BE2C (cell line): Measurements from ENCODE around the gene ARHGDIA.
A peak's percentile ranks its signal among the peaks of the same experiment; 100 is the strongest.

Experiments
- DNase-seq: peaks from one replicate; pipeline ENCODE4 v3.0.0-alpha.2; 2020
- H3K27me3 ChIP-seq: fragments of 250-450 bp; sonication (Bioruptor Pico); 2 replicates; pipeline ENCODE4 v1.5.1; 2020; ENCODE audit warnings: mild to moderate bottlenecking
- H3K36me3 ChIP-seq: fragments of 250-450 bp; sonication (Bioruptor Pico); 2 replicates; pipeline ENCODE4 v1.5.1; 2020; ENCODE audit warnings: mild to moderate bottlenecking
- H3K4me1 ChIP-seq: fragments of 250-450 bp; sonication (Bioruptor Pico); 2 replicates; pipeline ENCODE4 v1.5.1; 2020
- H3K4me3 ChIP-seq: 2 replicates; pipeline ENCODE4 v1.5.1; 2011; ENCODE audit warnings: low read depth, low read length
- H3K9me3 ChIP-seq: fragments of 250-450 bp; sonication (Bioruptor Pico); 2 replicates; pipeline ENCODE4 v1.5.1; 2020
- TF ChIP-seq, protein P1 (sequence below): IDR thresholded peaks from 2 replicates; pipeline ENCODE4 v1.5.1; 2012; ENCODE audit warnings: mild to moderate bottlenecking, low read depth, low read length

ARHGDIA gene

DNA sequence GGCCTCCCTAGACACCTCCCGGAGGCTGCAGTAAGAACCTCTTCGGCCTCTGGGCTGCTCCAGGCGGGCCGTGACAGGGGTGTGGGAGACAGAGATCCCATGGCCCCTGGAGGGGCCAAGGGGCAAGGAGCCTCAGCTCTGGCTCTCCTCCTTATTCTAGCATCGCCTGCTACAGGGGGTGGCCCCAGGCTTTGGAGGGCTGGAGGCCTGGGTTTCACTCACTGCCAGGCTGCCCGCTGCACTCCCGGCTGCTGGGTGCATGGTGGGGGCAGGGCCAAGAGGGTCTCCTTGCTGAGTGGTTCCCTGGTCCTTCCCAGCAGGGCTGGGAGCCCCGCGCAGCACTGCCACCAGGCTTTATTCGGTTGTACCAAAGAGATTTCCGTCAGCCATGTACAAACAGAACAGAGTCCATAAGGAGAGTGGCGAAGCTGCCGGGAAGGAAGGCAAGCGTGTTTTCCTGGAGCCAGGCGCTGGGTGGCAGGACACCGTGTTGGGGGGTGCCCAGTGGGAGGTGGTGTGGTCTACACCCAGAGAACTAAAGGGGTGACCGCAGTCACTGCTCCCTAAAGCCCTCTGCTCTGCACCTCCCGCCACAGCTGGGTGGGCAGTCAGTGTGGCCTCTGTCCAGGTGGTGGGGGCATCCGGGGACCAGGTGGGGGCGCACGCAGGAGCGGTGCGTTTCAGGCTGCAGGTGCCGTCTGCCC lies 32.9 kb upstream of the ARHGDIA start:
- TF ChIP-seq, protein P1, sequence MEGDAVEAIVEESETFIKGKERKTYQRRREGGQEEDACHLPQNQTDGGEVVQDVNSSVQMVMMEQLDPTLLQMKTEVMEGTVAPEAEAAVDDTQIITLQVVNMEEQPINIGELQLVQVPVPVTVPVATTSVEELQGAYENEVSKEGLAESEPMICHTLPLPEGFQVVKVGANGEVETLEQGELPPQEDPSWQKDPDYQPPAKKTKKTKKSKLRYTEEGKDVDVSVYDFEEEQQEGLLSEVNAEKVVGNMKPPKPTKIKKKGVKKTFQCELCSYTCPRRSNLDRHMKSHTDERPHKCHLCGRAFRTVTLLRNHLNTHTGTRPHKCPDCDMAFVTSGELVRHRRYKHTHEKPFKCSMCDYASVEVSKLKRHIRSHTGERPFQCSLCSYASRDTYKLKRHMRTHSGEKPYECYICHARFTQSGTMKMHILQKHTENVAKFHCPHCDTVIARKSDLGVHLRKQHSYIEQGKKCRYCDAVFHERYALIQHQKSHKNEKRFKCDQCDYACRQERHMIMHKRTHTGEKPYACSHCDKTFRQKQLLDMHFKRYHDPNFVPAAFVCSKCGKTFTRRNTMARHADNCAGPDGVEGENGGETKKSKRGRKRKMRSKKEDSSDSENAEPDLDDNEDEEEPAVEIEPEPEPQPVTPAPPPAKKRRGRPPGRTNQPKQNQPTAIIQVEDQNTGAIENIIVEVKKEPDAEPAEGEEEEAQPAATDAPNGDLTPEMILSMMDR: no peak
- H3K36me3 ChIP-seq: peaks cover 3% of the 10 kb centered on the region

DNA sequence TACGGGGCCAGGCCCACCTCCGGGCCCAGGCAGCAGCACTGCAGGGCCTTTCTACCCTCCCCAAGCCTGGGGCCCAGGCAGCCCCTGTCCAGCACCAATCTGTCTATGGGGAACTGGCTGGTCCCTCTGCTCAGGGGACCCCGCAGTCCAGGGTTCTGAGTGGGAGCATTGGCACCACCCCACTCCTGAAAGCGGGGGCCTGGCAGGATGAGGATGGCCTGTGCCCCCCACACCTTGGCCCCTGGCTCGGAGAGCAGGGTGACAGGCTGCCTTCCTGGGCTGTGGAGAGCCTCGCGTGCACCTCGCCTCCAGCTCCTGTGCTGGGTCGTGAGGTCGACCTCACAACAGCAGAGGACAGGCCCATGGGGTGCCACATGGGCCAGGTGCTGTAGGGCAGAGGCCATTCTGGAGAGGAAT lies 32.3 kb upstream of the ARHGDIA start:
- peaks cover 7% of the 10 kb centered on the region for H3K36me3 ChIP-seq

More for the DNA sequence above, 32.9 kb upstream of the ARHGDIA start:
- Histone ChIP-seq H3K27me3 (no peaks in the 10 kb centered on the region), H3K9me3 (no peaks in the 10 kb centered on the region), H3K4me3 (no peak overlapping the region), H3K4me1 (peaks cover 7% of the 10 kb centered on the region)
- DNase-seq: no peak

DNA sequence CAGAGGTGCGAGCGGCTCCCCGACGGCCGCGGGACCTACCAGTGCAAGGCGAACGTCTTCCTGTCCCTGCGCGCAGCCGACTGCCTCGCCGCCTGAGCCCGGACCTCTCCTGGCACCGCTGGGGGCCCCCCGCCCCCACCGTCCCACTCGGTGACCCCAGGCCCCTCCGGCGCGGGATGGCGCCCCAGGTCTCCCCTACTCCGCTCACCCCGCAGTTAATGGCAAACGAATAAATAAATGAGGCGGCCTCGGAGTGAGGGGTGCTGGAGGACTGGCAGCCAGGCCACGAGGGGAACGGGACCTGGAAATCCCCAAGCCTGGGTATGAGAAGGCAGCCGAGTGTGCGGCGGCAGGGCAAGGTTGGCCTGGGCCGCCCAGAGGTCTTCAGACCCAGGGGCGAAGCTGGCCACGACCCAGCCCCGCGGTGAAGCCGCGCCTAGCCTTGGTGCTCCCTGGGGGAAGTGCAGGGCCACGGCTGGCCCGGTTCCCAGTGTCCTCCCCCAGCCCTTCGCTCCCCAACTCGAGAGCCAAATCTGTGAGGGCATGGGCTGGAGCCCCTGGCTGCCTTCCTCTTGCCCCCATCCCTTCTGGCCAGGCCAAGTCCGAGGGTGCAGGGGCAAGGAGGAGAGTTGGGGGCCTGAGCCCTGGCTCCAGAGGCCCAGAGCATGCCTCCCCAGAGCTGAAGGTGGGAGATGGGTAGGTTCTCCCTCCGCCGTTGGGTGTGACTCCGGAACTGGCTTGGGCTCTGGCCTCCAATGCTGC lies 31.7 kb upstream of the ARHGDIA start:
- Histone ChIP-seq H3K36me3 (peaks cover 12% of the 10 kb centered on the region), H3K27me3 (no peaks in the 10 kb centered on the region), H3K4me3 (no peak overlapping the region), H3K9me3 (no peaks in the 10 kb centered on the region), H3K4me1 (peaks cover 17% of the 10 kb centered on the region)
- TF ChIP-seq, protein P1: no peak
- DNase-seq: no peak

More for the DNA sequence above, 32.3 kb upstream of the ARHGDIA start:
- DNase-seq: no peak
- peaks cover 11% of the 10 kb centered on the region for H3K4me1 ChIP-seq
- TF ChIP-seq, protein P1: no peak
- no peaks in the 10 kb centered on the region for H3K27me3 ChIP-seq
- H3K4me3 ChIP-seq: no peak overlapping the region
- H3K9me3 ChIP-seq: no peaks in the 10 kb centered on the region

DNA sequence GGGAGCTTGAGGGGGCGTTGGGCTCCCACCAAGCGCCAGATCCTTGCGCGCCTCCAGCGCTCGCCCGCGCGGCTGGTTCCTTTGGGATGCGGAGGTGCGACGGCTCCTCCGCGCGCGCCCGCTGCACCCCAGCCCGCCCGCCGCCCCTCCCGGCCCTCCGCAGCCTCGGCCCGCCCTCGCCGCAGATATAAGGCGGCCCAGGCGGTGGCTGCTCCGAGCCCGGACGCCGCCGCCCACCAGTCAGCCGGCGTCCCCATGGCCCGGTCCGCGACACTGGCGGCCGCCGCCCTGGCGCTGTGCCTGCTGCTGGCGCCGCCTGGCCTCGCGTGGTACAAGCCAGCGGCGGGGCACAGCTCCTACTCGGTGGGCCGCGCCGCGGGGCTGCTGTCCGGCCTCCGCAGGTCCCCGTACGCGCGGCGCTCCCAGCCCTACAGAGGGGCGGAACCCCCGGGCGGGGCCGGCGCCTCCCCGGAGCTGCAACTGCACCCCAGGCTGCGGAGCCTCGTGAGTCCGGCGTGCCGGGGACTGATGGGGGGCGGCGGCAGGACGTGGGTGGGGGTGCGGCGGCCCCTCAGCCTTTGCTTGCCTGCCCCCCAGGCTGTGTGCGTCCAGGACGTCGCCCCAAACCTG lies 31.0 kb upstream of the ARHGDIA start, which contains the start of gene NPB:
NPB (plus strand) TSS at position 216 of the 630 bp plus-strand sequence; CDS start at position 256, 40 bp downstream.
- DNase-seq: peak; percentile 70
- H3K27me3 ChIP-seq: no peaks in the 10 kb centered on the region
- peak within 1 kb of the TSS; percentile 19; the same call in 1 of the 2 replicates for H3K4me3 ChIP-seq
- peaks cover 18% of the 10 kb centered on the region for H3K4me1 ChIP-seq
- TF ChIP-seq, protein P1: no peak
- peaks cover 19% of the 10 kb centered on the region for H3K36me3 ChIP-seq
- H3K9me3 ChIP-seq: no peaks in the 10 kb centered on the region

DNA sequence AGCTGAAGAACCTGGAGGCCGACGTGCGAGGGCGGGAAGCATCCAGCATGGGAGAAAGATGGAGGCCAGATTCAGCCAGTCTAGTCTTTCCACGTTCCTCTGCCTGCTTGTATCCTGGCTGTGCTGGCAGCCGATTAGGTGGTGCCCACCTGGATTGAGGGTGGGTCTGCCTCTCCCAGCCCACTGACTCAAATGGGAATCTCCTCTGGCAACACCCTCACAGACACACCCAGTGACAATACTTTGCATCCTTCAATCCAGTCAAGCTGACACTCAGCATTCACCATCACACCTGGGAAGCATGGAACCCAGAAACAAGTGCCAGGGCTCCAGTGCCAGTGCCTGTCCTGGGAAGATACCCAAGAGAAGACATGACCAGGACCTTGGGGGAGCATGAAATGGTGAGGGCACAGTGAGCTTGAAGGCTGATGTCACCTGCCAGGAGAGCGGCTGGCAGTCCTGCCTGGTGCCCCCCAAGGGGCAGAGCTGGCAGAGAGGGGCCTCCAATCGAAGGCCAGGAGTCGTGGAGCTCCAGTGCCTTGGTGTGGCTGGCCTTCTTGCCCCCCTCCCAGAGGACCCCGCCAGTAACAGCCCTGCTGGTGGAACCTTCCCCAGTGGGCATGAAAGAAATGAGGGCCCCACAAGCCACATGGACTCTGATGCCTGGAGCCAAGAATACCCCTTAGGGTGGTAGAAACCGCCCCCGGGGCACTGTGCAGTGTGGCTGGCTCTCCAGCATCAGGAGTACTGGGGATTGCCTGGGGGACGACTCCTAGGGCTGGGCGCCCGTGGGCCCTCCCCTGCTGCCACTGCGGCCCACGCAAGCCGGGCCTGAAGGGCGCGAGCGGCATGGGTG lies 30.3 kb upstream of the ARHGDIA start:
- Histone ChIP-seq H3K36me3 (peaks cover 21% of the 10 kb centered on the region), H3K9me3 (no peaks in the 10 kb centered on the region), H3K4me3 (no peak overlapping the region), H3K4me1 (peaks cover 18% of the 10 kb centered on the region), H3K27me3 (no peaks in the 10 kb centered on the region)
- TF ChIP-seq, protein P1: no peak
- DNase-seq: no peak
